SK-N-SH (cell line): ENCODE measurements around the gene CALB2. TPM values are rescaled to one million over a fixed set of nuclear protein-coding genes. Genes with fewer than 3 reads are reported as not detected.

Experiments used
- CTCF ChIA-PET: fragments of 300-600, 350-600 bp; formaldehyde crosslinking; extraction: SDS; loops from one replicate; lab custom pipeline; 2021; lab: Yijun Ruan, JAX
- POLR2A ChIA-PET: fragments of 350-600 bp; sonication (Branson Sonifier 250); formaldehyde crosslinking; extraction: SDS; loops from one replicate; lab custom pipeline; 2020; ENCODE audit warnings: antibody characterized with exemption, inconsistent platforms; lab: Yijun Ruan, JAX
- DNase-seq: peaks from one replicate; pipeline ENCODE4 v3.0.0; 2012
- H2AFZ ChIP-seq: fragments of 200-600 bp; sonication (generic); 2 replicates; pipeline ENCODE4 v1.8.1; 2016; ENCODE audit warnings: antibody characterized with exemption, mild to moderate bottlenecking, low read depth
- H3F3A ChIP-seq: fragments of 200-600 bp; sonication (generic); replicated peaks from 2 replicates; pipeline ENCODE3; 2016; ENCODE audit warnings: antibody characterized with exemption, mild to moderate bottlenecking; ENCODE audit not compliant: insufficient read depth
- H3K27ac ChIP-seq, 2 experiments: fragments of 200-500 bp in 1 of 2; fragments of 200-600 bp in 1 of 2; sonication (Bioruptor generic) in 1 of 2; sonication (generic), shearing (Covaris generic) in 1 of 2; 2 replicates each; pipeline versions ENCODE4 v1.5.1 to v1.6.1; 2014 to 2016; ENCODE audit warnings: low read depth in 2 of 2, inconsistent platforms in 1 of 2, low read length in 1 of 2, mild to moderate bottlenecking in 1 of 2, mixed read lengths in 1 of 2
- H3K27me3 ChIP-seq: fragments of 200-600 bp; sonication (generic), shearing (Covaris generic); 2 replicates; pipeline ENCODE4 v1.6.1; 2016; ENCODE audit warnings: mixed run types; ENCODE audit not compliant: insufficient read depth
- H3K36me3 ChIP-seq, 2 experiments: fragments of 200-500 bp in 1 of 2; fragments of 200-600 bp in 1 of 2; sonication (Bioruptor generic) in 1 of 2; sonication (generic) in 1 of 2; replicated peaks in 1 of 2; 2 replicates each; pipeline versions ENCODE3 to v1.5.1; 2014 to 2016; ENCODE audit warnings: low read length in 1 of 2, mild to moderate bottlenecking in 1 of 2; ENCODE audit not compliant: insufficient read depth in 2 of 2, control insufficient read depth in 1 of 2
- H3K4me1 ChIP-seq, 2 experiments: fragments of 200-500 bp in 1 of 2; fragments of 200-600 bp in 1 of 2; sonication (Bioruptor generic) in 1 of 2; sonication (generic), shearing (Covaris generic) in 1 of 2; 2 replicates each; pipeline versions ENCODE4 v1.5.1 to v1.6.1; 2014 to 2016; ENCODE audit warnings: low read depth in 1 of 2, low read length in 1 of 2, mixed run types in 1 of 2; ENCODE audit not compliant: insufficient read depth in 2 of 2, control insufficient read depth in 1 of 2
- H3K4me2 ChIP-seq: fragments of 200-600 bp; sonication (generic), shearing (Covaris generic); 2 replicates; pipeline ENCODE4 v1.6.1; 2017; ENCODE audit warnings: mixed run types
- H3K4me3 ChIP-seq, 2 experiments: fragments of 200-500 bp in 1 of 2; fragments of 200-600 bp in 1 of 2; sonication (Bioruptor generic) in 1 of 2; sonication (generic), shearing (Covaris generic) in 1 of 2; 2 replicates each; pipeline versions ENCODE4 v1.5.1 to v1.8.1; 2014 to 2016; ENCODE audit warnings: low read depth in 2 of 2, inconsistent platforms in 1 of 2, low read length in 1 of 2, mild to moderate bottlenecking in 1 of 2, mixed read lengths in 1 of 2, moderate library complexity in 1 of 2
- H3K79me2 ChIP-seq: fragments of 200-600 bp; sonication (generic); 2 replicates; pipeline ENCODE4 v1.8.1; 2017; ENCODE audit warnings: mild to moderate bottlenecking; ENCODE audit not compliant: insufficient read depth
- H3K9ac ChIP-seq: fragments of 200-600 bp; sonication (generic); 2 replicates; pipeline ENCODE4 v1.6.1; 2017; ENCODE audit warnings: mixed run types
- H3K9me2 ChIP-seq: fragments of 200-600 bp; sonication (generic); 2 replicates; pipeline ENCODE4 v1.6.1; 2017; ENCODE audit warnings: mixed run types
- H3K9me3 ChIP-seq: fragments of 200-600 bp; sonication (generic); 2 replicates; pipeline ENCODE4 v1.6.1; 2017; ENCODE audit warnings: mixed run types, mild to moderate bottlenecking, moderate library complexity
- H4K20me1 ChIP-seq: fragments of 200-600 bp; sonication (generic); 2 replicates; pipeline ENCODE4 v1.6.1; 2017; ENCODE audit warnings: mild to moderate bottlenecking, mixed run types; ENCODE audit not compliant: insufficient read depth
- FOSL2 ChIP-seq: IDR thresholded peaks from 2 replicates; pipeline ENCODE4 v1.4.0; 2012; ENCODE audit warnings: low read depth, mild to moderate bottlenecking, moderate library complexity, borderline replicate concordance
- FOXJ3 ChIP-seq: sonication (generic); formaldehyde crosslinking; IDR thresholded peaks from 2 replicates; pipeline ENCODE4 v1.5.1; 2020; ENCODE audit warnings: mild to moderate bottlenecking, missing genetic modification reagents
- GABPA ChIP-seq: IDR thresholded peaks from 2 replicates; pipeline ENCODE4 v1.4.0; 2012; ENCODE audit warnings: low read depth, mild to moderate bottlenecking
- GATA2 ChIP-seq: sonication (generic); formaldehyde crosslinking; IDR thresholded peaks from 2 replicates; pipeline ENCODE4 v1.5.0; 2020; ENCODE audit warnings: mild to moderate bottlenecking, missing genetic modification reagents
- NRF1 ChIP-seq: IDR thresholded peaks from 2 replicates; pipeline ENCODE4 v1.6.1; 2012; ENCODE audit warnings: low read depth, mild to moderate bottlenecking, low read length
- RCOR1 ChIP-seq: fragments of 150-350 bp; IDR thresholded peaks from 2 replicates; pipeline ENCODE4 v1.6.1; 2017; ENCODE audit warnings: antibody characterized with exemption, low read length
- RFX5 ChIP-seq: IDR thresholded peaks from 2 replicates; pipeline ENCODE4 v1.6.1; 2012; ENCODE audit warnings: mild to moderate bottlenecking, improper control_type of control experiment, low read length
- SIN3A ChIP-seq: IDR thresholded peaks from 2 replicates; pipeline ENCODE4 v1.6.1; 2012; ENCODE audit warnings: low read depth, mild to moderate bottlenecking, low read length, moderate library complexity, borderline replicate concordance
- TAF1 ChIP-seq: IDR thresholded peaks from 2 replicates; pipeline ENCODE4 v1.6.1; 2012; ENCODE audit warnings: low read depth, mild to moderate bottlenecking, low read length, moderate library complexity, borderline replicate concordance
- TCF12 ChIP-seq: IDR thresholded peaks from 2 replicates; pipeline ENCODE4 v1.4.0; 2012
- TEAD4 ChIP-seq: IDR thresholded peaks from 2 replicates; pipeline ENCODE4 v1.4.0; 2012; ENCODE audit warnings: mild to moderate bottlenecking, borderline replicate concordance; ENCODE audit not compliant: insufficient read depth
- WGBS: methylation state at CpG from one replicate; pipeline ENCODE4 v1.1.6; 2017; ENCODE audit warnings: low lambda C conversion rate; 5-methylcytosine and 5-hydroxymethylcytosine counted together
- polyA plus RNA-seq, 3 experiments: library from polyadenylated mRNA; depleted of rRNA; stranded (reverse); fragments of >200 nt; gene quantifications; 2 replicates each; pipeline ENCODE4 v1.2.3, GENCODE V29; 2012
- TF ChIP-seq, protein P1 (sequence below): fragments of 150-350 bp; IDR thresholded peaks from 2 replicates; pipeline ENCODE4 v1.6.1; 2016; ENCODE audit warnings: mild to moderate bottlenecking, low read depth, low read length
- TF ChIP-seq, protein P2 (sequence below): IDR thresholded peaks from 2 replicates; pipeline ENCODE4 v1.4.0; 2012; ENCODE audit warnings: low read depth, borderline replicate concordance
- TF ChIP-seq, protein P3 (sequence below): IDR thresholded peaks from 2 replicates; pipeline ENCODE4 v1.4.0; 2012; ENCODE audit warnings: low read depth
- TF ChIP-seq, protein P4 (sequence below): fragments of 150-350 bp; IDR thresholded peaks from 2 replicates; pipeline ENCODE4 v1.6.1; 2017; ENCODE audit warnings: antibody characterized with exemption, low read length, low read depth, borderline replicate concordance

CALB2 gene
- polyA plus RNA-seq, 1 of the 3 experiments (the other 2 are of a cell fraction): 0.12 TPM

- TF ChIP-seq, protein P1, sequence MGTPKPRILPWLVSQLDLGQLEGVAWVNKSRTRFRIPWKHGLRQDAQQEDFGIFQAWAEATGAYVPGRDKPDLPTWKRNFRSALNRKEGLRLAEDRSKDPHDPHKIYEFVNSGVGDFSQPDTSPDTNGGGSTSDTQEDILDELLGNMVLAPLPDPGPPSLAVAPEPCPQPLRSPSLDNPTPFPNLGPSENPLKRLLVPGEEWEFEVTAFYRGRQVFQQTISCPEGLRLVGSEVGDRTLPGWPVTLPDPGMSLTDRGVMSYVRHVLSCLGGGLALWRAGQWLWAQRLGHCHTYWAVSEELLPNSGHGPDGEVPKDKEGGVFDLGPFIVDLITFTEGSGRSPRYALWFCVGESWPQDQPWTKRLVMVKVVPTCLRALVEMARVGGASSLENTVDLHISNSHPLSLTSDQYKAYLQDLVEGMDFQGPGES: no peak
- no peak for TF ChIP-seq RCOR1
Measured at GRCh38 chr16:71360378-71360777, 1.9 kb downstream of the CALB2 start (continued).

DNA sequence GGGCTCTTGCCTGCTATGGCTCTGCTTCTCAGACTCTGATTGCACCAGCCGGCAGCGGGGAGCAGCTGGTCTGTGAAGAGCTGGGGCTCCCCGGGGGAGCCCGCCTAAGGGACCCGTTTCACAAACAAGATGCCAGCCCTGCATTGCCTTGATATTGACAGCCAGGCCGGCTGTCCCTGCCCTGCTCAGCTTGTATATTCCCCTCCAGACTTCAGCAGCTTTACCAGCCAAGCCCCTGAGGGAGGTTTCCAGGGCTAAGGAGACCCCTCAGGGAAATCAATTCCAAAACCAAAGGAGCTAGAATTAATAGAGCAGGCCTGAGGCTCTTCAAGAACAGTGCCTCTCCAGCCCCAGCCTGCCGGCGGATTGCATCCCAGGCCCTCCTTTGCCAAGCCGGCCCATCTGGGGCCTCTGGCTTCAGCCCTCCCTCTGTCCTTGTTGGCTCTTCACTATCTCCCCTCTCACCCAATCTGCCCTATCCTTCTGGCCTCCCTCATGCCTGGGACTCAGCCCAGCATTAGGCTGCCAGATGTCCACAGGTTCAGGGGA, 5.7 kb downstream of the CALB2 start:
- no peaks in the 10 kb centered on the region for H3K79me2 ChIP-seq
- WGBS: 58% methylated on average over 8 of the region's 9 CpGs
- no peak overlapping the region for H3K9ac ChIP-seq
- no peaks in the 10 kb centered on the region for H3K9me3 ChIP-seq
- no peak overlapping the region for H3K4me3 ChIP-seq
- H3K27me3 ChIP-seq: no peaks in the 10 kb centered on the region
- DNase-seq: no peak
- peaks cover 0 to 3% of the 10 kb centered on the region in 2 experiments; a peak in 1 of 4 replicates for H3K4me1 ChIP-seq
- ChIA-PET POLR2A (no interaction called here), CTCF (interaction anchor here (0.9 to 1.4 kb wide), 4 partner anchors 10 to 136 kb away, joined by 3 to 6 read pairs (median 4); no protein-coding TSS in a partner anchor)
- H3K27ac ChIP-seq: no peak overlapping the region
- H3K4me2 ChIP-seq: no peak overlapping the region
- no peak overlapping the region for H2AFZ ChIP-seq
- H3K36me3 ChIP-seq: no peaks in the 10 kb centered on the region
- peaks cover 4% of the 10 kb centered on the region for H3F3A ChIP-seq
- TF ChIP-seq, protein P2, sequence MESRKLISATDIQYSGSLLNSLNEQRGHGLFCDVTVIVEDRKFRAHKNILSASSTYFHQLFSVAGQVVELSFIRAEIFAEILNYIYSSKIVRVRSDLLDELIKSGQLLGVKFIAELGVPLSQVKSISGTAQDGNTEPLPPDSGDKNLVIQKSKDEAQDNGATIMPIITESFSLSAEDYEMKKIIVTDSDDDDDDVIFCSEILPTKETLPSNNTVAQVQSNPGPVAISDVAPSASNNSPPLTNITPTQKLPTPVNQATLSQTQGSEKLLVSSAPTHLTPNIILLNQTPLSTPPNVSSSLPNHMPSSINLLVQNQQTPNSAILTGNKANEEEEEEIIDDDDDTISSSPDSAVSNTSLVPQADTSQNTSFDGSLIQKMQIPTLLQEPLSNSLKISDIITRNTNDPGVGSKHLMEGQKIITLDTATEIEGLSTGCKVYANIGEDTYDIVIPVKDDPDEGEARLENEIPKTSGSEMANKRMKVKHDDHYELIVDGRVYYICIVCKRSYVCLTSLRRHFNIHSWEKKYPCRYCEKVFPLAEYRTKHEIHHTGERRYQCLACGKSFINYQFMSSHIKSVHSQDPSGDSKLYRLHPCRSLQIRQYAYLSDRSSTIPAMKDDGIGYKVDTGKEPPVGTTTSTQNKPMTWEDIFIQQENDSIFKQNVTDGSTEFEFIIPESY: no peak
- no peak for TF ChIP-seq RFX5
- no peak for TF ChIP-seq SIN3A
- TF ChIP-seq FOXJ3 (CRISPR knock-in tag): no peak
- TF ChIP-seq, protein P3, sequence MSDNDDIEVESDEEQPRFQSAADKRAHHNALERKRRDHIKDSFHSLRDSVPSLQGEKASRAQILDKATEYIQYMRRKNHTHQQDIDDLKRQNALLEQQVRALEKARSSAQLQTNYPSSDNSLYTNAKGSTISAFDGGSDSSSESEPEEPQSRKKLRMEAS: no peak
- TF ChIP-seq GABPA: no peak
- no peak for TF ChIP-seq FOSL2
- TF ChIP-seq TEAD4: no peak
- TF ChIP-seq RCOR1: no peak
- TF ChIP-seq, protein P1: no peak
- TF ChIP-seq TAF1: no peak
- no peak for TF ChIP-seq GATA2 (CRISPR knock-in tag)
- no peak for TF ChIP-seq TCF12
- TF ChIP-seq NRF1: no peak
- TF ChIP-seq, protein P4, sequence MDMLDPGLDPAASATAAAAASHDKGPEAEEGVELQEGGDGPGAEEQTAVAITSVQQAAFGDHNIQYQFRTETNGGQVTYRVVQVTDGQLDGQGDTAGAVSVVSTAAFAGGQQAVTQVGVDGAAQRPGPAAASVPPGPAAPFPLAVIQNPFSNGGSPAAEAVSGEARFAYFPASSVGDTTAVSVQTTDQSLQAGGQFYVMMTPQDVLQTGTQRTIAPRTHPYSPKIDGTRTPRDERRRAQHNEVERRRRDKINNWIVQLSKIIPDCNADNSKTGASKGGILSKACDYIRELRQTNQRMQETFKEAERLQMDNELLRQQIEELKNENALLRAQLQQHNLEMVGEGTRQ: no peak
- no peaks in the 10 kb centered on the region for H3K9me2 ChIP-seq
- H4K20me1 ChIP-seq: no peaks in the 10 kb centered on the region
